ENCODE results near the gene LBHD1. TPM values are rescaled to one million over a fixed set of nuclear protein-coding genes. Genes with fewer than 3 reads are reported as not detected.

LBHD1 gene
- total and polyA plus RNA-seq, 2 of the 4 experiments (the other 2 are of a cell fraction): 1.6 to 4.0 TPM

GRCh38 chr11:62716816-62717215, 44.7 kb upstream of the LBHD1 start (continued):
- TF ChIP-seq USF2 (IDR thresholded peaks at IDR 0.05; ENCODE audit: low read depth, low read length) (no peak), BHLHE40 (IDR thresholded peaks at IDR 0.05; ENCODE audit: low read depth, low read length) (no peak), RAD21 (IDR thresholded peaks at IDR 0.05; ENCODE audit: low read length) (no peak), CEBPB (IDR thresholded peaks at IDR 0.05; ENCODE audit: low read depth, low read length) (no peak), CHD1 (IDR thresholded peaks at IDR 0.05; ENCODE audit: low read depth, low read length) (no peak), NFE2L2 (IDR thresholded peaks at IDR 0.05; ENCODE audit: low read depth, low read length) (no peak)

GRCh38 chr11:62716206-62716605, 44.1 kb upstream of the LBHD1 start:
- CTCF ChIA-PET: no interaction called here
- Histone ChIP-seq H3K79me1 (ENCODE audit: low read depth in 1 of 2, low read length in 2 of 2) (peaks cover 33 to 64% of the 10 kb centered on the region in 2 experiments), H4K20me1 (ENCODE audit: insufficient read depth, low read length) (no peaks in the 10 kb centered on the region), H3K27ac (ENCODE audit: insufficient read depth, low read length) (no peak overlapping the region), H3K23ac (ENCODE audit: low read depth, low read length) (no peak overlapping the region), H2AK5ac (ENCODE audit: low read depth, low read length) (no peak overlapping the region), H3K56ac (ENCODE audit: extremely low read depth, insufficient read depth, low read length) (no peak overlapping the region), H3K9ac (ENCODE audit: low read depth, low read length) (no peak overlapping the region), H2BK20ac (ENCODE audit: low read depth, low read length) (no peak overlapping the region), H4K91ac (ENCODE audit: insufficient read depth, low read depth, low read length) (no peak overlapping the region), H3K4ac (ENCODE audit: low read depth, low read length) (no peak overlapping the region), H3K27me3 (ENCODE audit: control insufficient read depth, insufficient read depth, low read length) (no peaks in the 10 kb centered on the region), H2BK5ac (ENCODE audit: low read depth, low read length, poor library complexity, severe bottlenecking) (no peak overlapping the region), H3K36me3 (ENCODE audit: control insufficient read depth, insufficient read depth, low read length) (peaks cover 69% of the 10 kb centered on the region), H3K9me3 (ENCODE audit: control insufficient read depth, insufficient read depth, low read length) (no peaks in the 10 kb centered on the region), H3K4me1 (ENCODE audit: control insufficient read depth, insufficient read depth, low read length) (peaks cover 4% of the 10 kb centered on the region; the same call in 1 of the 2 replicates), H3K4me3 (ENCODE audit: insufficient read depth, low read depth, low read length) (no peak overlapping the region), H3K4me2 (ENCODE audit: low read depth, low read length) (no peak overlapping the region), H4K8ac (ENCODE audit: low read depth in 2 of 2, low read length in 2 of 2) (no peak overlapping the region), H2BK120ac (ENCODE audit: low read depth, low read length) (no peak overlapping the region), H2AFZ (replicated peaks; ENCODE audit: low read length, poor library complexity) (no peak overlapping the region), H2AK9ac (replicated peaks; ENCODE audit: low read depth, low read length, poor library complexity) (no peak overlapping the region), H3K18ac (ENCODE audit: low read depth, low read length) (no peak overlapping the region), H4K5ac (ENCODE audit: low read depth, low read length) (no peak overlapping the region), H2BK15ac (ENCODE audit: low read depth, low read length) (no peak overlapping the region), H3K14ac (replicated peaks; ENCODE audit: low read depth, low read length) (no peak overlapping the region), H3K9me1 (ENCODE audit: insufficient read depth, low read length) (0 out of 2 replicates have a peak, but pooled peaks cover 3% of the 10 kb centered on the region)
- in situ Hi-C loops (cut with MboI; ENCODE audit: low sequenced_read_pairs): no loop called here
- POLR2A ChIA-PET (ENCODE audit: unreplicated experiment): no interaction called here
- TF ChIP-seq MAFK (IDR thresholded peaks at IDR 0.05; ENCODE audit: low read depth, low read length) (peak; percentile 86), USF2 (IDR thresholded peaks at IDR 0.05; ENCODE audit: low read depth, low read length) (no peak), CTCF (conservative IDR thresholded peaks at IDR 0.05; ENCODE audit: low read depth, low read length) (no peak)
- no TSS peak for BruUV-seq (replicated peaks)
- intact Hi-C loops (cut with micrococcal nuclease): no loop called here
- 100% methylated on average over 2 of the region's 5 CpGs; no CpG with 5 or more reads in 1 of the 2 experiments for WGBS, 2 experiments (ENCODE audit: extremely low coverage in 2 of 2, insufficient read length in 1 of 2)
- dilution Hi-C loops (cut with HindIII; ENCODE audit: low sequenced_read_pairs, unreplicated experiment): no loop called here
- ATAC-seq (ENCODE audit: low read depth) (no peak), DNase-seq (no peak)
